ENCODE measurements around the gene GNAI3.

GRCh38 chr1:109504974-109505373, 43.4 kb upstream of the GNAI3 start:
- TF ChIP-seq SUZ12 (IDR thresholded peaks at IDR 0.05) (no peak), FOXM1 (IDR thresholded peaks at IDR 0.05; ENCODE audit: borderline replicate concordance) (no peak), BHLHE40 (IDR thresholded peaks at IDR 0.05; ENCODE audit: borderline replicate concordance) (no peak), SP1 (IDR thresholded peaks at IDR 0.05) (no peak), TARDBP (IDR thresholded peaks at IDR 0.05) (no peak)
